HUES6 (cell line): ENCODE results near the gene DOC2B.
"Not testable (repeated sequence)": the region's sequence is repeated elsewhere in the genome, so short reads cannot be mapped to it uniquely, and the experiment has no call there.

Source experiments
- H3K27ac ChIP-seq: 2 replicates; pipeline ENCODE4 v1.7.0; 2013; ENCODE audit warnings: low read depth, mild to moderate bottlenecking, low read length, inconsistent platforms
- H3K27me3 ChIP-seq: 2 replicates; pipeline ENCODE4 v1.6.1; 2013; ENCODE audit warnings: low read length; ENCODE audit not compliant: control insufficient read depth, insufficient read depth
- H3K36me3 ChIP-seq: 2 replicates; pipeline ENCODE4 v1.6.1; 2013; ENCODE audit warnings: low read length; ENCODE audit not compliant: control insufficient read depth, insufficient read depth
- H3K4me1 ChIP-seq: 2 replicates; pipeline ENCODE4 v1.6.1; 2013; ENCODE audit warnings: low read length; ENCODE audit not compliant: control insufficient read depth, insufficient read depth
- H3K4me3 ChIP-seq: 2 replicates; pipeline ENCODE4 v1.5.1; 2013; ENCODE audit warnings: low read depth, low read length
- H3K9ac ChIP-seq: one replicate; pipeline ENCODE4 v1.6.1; 2013; ENCODE audit warnings: mild to moderate bottlenecking, low read length
- H3K9me3 ChIP-seq: 2 replicates; pipeline ENCODE4 v1.6.1; 2013; ENCODE audit warnings: low read depth, low read length; ENCODE audit not compliant: control insufficient read depth, insufficient read depth

Gene DOC2B

GRCh38 chr17:171871-172270 lies 9.6 kb downstream of the DOC2B start:
- H3K9me3 ChIP-seq = no peaks in the 10 kb centered on the region
- H3K36me3 ChIP-seq = no peaks in the 10 kb centered on the region
- no peaks in the 10 kb centered on the region; the same call in 1 of the 2 replicates for H3K4me1 ChIP-seq
- H3K27ac ChIP-seq = no peak overlapping the region
- H3K27me3 ChIP-seq = no peaks in the 10 kb centered on the region
- H3K4me3 ChIP-seq = no peak overlapping the region
- H3K9ac ChIP-seq = no peak overlapping the region

DNA sequence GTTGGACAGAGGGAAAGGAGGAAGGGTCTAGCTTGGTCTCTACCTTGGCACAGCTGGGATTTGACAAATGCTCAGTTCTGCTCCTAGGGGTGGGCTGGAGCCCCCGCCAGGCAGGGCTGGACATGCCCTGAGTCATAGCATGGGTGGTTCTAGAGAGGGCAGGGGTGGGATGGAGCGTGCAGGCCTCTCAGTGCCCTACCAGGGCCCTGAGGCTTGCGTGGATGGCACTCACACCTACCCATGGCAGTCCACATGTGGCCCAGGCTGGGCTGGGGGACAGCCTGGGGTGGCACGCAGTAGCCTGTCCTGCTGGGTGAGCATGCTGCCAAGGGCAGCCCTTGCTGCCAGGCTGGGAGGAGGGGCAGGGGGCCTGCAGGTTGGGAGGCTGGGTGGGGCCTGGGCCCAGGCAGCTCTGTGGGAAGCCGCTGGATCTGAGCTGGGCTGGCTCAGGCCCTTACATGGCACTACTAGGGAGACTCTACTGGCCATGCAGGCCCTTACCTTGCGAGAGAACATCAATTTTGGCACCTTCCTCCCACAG lies 11.2 kb downstream of the DOC2B start:
- Histone ChIP-seq H3K27ac (no peak overlapping the region), H3K9me3 (no peaks in the 10 kb centered on the region), H3K27me3 (no peaks in the 10 kb centered on the region), H3K4me3 (no peak overlapping the region), H3K9ac (no peak overlapping the region), H3K36me3 (no peaks in the 10 kb centered on the region), H3K4me1 (no peaks in the 10 kb centered on the region; the same call in 1 of the 2 replicates)

GRCh38 chr17:168614-169013 lies 12.8 kb downstream of the DOC2B start:
- not testable (repeated sequence) for H3K36me3 ChIP-seq, H3K4me1 ChIP-seq, H3K4me3 ChIP-seq, H3K27ac ChIP-seq, H3K27me3 ChIP-seq, H3K9ac ChIP-seq, H3K9me3 ChIP-seq

DNA sequence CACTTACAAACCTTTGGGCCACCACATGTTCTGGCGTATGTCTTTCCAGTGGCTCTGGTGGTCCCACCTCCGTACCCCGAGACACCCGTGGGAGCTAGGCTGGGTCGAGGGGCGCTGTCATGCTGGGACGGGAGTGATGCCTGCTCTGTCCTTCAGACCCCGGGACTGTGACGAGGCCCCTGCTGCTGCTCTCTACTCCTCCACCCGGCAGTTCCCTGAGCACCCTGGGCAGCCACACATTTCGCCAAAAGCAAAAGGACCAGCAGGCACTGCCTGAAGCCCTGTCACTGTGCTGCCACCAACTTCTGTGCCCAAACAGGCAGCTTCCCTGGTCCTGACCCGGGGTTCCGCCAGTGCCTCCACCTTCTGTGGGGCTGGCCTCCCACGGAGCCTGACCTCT lies 15.5 kb downstream of the DOC2B start:
- Histone ChIP-seq H3K9ac (no peak overlapping the region), H3K9me3 (no peaks in the 10 kb centered on the region), H3K36me3 (no peaks in the 10 kb centered on the region), H3K27me3 (no peaks in the 10 kb centered on the region), H3K27ac (no peak overlapping the region), H3K4me3 (no peak overlapping the region), H3K4me1 (no peaks in the 10 kb centered on the region)

GRCh38 chr17:164303-165235 lies 16.9 kb downstream of the DOC2B start:
- no peaks in the 10 kb centered on the region for H3K27me3 ChIP-seq
- no peak overlapping the region for H3K9ac ChIP-seq
- no peak overlapping the region for H3K4me3 ChIP-seq
- no peaks in the 10 kb centered on the region for H3K36me3 ChIP-seq
- no peaks in the 10 kb centered on the region for H3K9me3 ChIP-seq
- H3K4me1 ChIP-seq = no peaks in the 10 kb centered on the region
- H3K27ac ChIP-seq = no peak overlapping the region

DNA sequence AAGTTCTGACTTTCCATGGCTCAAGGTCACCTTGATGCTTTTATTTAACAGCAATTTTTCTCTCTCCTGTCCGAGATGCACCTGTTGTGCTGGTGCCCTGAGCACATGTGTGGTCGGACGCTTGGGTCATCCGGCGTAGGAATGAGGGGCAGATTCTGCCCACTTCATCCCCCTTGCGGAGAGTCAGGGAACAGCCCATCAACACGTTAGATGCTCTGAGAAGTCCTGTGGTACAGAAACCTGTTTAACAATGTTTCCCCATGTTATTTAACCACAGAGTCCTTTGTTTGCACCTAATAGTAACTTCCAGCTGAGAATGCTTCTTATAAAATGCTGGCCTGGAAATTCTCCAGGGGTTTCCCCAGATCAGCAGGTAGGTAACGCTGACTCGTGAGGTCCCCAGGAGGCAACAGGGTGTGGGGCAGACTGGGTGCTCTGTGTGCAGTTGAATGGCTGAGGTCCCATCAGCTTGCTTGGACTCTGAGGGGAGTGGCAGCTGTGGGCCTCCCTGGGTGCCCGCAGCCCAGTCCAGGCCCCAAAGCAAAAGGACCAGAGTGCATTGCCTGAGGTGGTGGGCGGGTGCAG lies 17.8 kb downstream of the DOC2B start:
- no peak overlapping the region for H3K9ac ChIP-seq
- H3K36me3 ChIP-seq = no peaks in the 10 kb centered on the region

DNA sequence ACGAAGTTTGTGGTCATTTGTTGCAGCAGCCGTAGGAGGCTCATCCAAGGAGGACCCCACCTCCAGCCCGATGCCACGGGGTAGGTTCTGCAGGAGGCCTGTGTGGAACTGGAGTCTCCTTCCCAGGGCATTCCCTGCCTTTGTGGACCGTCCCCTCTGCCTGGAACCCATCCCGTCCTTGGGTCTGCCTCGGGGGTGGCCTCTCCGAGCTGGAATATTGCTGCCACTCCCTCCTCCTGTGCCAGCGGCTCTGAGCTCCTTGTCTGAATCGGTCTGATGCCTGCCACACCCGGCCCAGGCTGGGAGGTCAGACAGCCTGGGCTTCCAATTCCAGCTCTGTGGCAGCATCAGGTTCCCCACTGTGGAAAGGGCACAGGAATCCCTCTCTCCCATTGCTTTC lies 18.8 kb downstream of the DOC2B start:
- no peaks in the 10 kb centered on the region for H3K36me3 ChIP-seq
- no peak overlapping the region for H3K27ac ChIP-seq
- no peaks in the 10 kb centered on the region for H3K27me3 ChIP-seq
- H3K9ac ChIP-seq = no peak overlapping the region
- no peaks in the 10 kb centered on the region for H3K4me1 ChIP-seq
- no peaks in the 10 kb centered on the region for H3K9me3 ChIP-seq
- no peak overlapping the region for H3K4me3 ChIP-seq

More for the DNA sequence above, 17.8 kb downstream of the DOC2B start:
- no peaks in the 10 kb centered on the region for H3K9me3 ChIP-seq
- H3K4me1 ChIP-seq = no peaks in the 10 kb centered on the region
- no peak overlapping the region for H3K27ac ChIP-seq
- H3K27me3 ChIP-seq = no peaks in the 10 kb centered on the region
- no peak overlapping the region for H3K4me3 ChIP-seq

DNA sequence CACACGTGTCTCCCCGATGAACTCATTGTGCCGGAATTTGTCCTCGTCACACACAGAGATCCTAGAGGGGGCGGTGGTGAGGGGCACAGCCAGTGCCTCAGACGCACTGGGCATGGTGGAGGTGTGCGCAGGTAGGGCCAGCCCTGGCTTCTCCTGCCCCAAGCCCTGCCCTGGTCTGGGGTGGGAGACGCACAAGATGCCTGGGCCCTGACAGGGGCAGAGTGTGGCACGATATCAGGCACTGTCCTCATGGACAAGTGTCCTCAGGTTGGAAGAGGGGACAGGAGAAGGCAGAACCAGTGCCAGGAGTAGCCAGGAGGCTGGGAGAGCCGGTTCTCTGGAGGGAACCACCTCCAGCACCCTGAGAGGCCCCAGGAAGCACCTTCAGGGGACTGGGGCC lies 20.0 kb downstream of the DOC2B start:
- no peak overlapping the region for H3K27ac ChIP-seq
- no peaks in the 10 kb centered on the region for H3K9me3 ChIP-seq
- no peaks in the 10 kb centered on the region for H3K27me3 ChIP-seq
- no peak overlapping the region for H3K9ac ChIP-seq
- H3K4me1 ChIP-seq = no peaks in the 10 kb centered on the region
- no peak overlapping the region for H3K4me3 ChIP-seq
- no peaks in the 10 kb centered on the region for H3K36me3 ChIP-seq

GRCh38 chr17:160336-160735 lies 21.1 kb downstream of the DOC2B start:
- H3K36me3 ChIP-seq = no peaks in the 10 kb centered on the region
- H3K27me3 ChIP-seq = no peaks in the 10 kb centered on the region

GRCh38 chr17:159609-160008 lies 21.8 kb downstream of the DOC2B start:
- Histone ChIP-seq H3K9ac (no peak overlapping the region), H3K4me3 (no peak overlapping the region), H3K27me3 (no peaks in the 10 kb centered on the region), H3K27ac (no peak overlapping the region), H3K36me3 (no peaks in the 10 kb centered on the region), H3K9me3 (no peaks in the 10 kb centered on the region), H3K4me1 (no peaks in the 10 kb centered on the region)

More at GRCh38 chr17:160336-160735, 21.1 kb downstream of the DOC2B start:
- H3K4me1 ChIP-seq = no peaks in the 10 kb centered on the region
- H3K4me3 ChIP-seq = no peak overlapping the region
- no peaks in the 10 kb centered on the region for H3K9me3 ChIP-seq
- H3K9ac ChIP-seq = no peak overlapping the region
- H3K27ac ChIP-seq = no peak overlapping the region

- no peak overlapping the region for H3K4me3 ChIP-seq
- no peaks in the 10 kb centered on the region for H3K9me3 ChIP-seq
- no peaks in the 10 kb centered on the region for H3K36me3 ChIP-seq
Observed at GRCh38 chr17:158379-158778, 23.1 kb downstream of the DOC2B start.

More at GRCh38 chr17:158379-158778, 23.1 kb downstream of the DOC2B start:
- H3K27ac ChIP-seq = no peak overlapping the region
- no peaks in the 10 kb centered on the region for H3K4me1 ChIP-seq
- no peak overlapping the region for H3K9ac ChIP-seq
- no peaks in the 10 kb centered on the region for H3K27me3 ChIP-seq
